Body of pancreas (tissue), 4 donors: Measurements from ENCODE around the gene AKR1C4.

Source experiments
- CTCF ChIP-seq, 7 experiments: fragments of 450-650 bp in 4 of 7; fragments of 200-600 bp in 3 of 7; sonication (generic) in 3 of 7; IDR thresholded peaks; one replicate each; pipeline ENCODE4 v1.5.1; 2016 to 2019; ENCODE audit warnings: antibody characterized with exemption in 7 of 7
- POLR2A ChIP-seq, 3 donors: fragments of 450-650 bp; IDR thresholded peaks; one replicate each; pipeline ENCODE4 v1.6.1; 2016; ENCODE audit warnings: antibody characterized with exemption in 3 of 3, mild to moderate bottlenecking in 2 of 3

GRCh38 chr10:5155951-5156350, 40.7 kb upstream of the AKR1C4 start:
- TF ChIP-seq CTCF (IDR thresholded peaks at IDR 0.05) = no peak
- no peak for TF ChIP-seq POLR2A (IDR thresholded peaks at IDR 0.05)
